HepG2 (cell line): ENCODE results near the gene DPP8. TPM values are rescaled to one million over a fixed set of nuclear protein-coding genes. Genes with fewer than 3 reads are reported as not detected.

ENCODE experiments used
- AGO2 ChIP-seq: fragments of 200-400 bp; formaldehyde crosslinking; optimal IDR thresholded peaks from 2 replicates; pipeline ENCODE3; 2017; ENCODE audit warnings: mild to moderate bottlenecking, low read depth, low read length, moderate library complexity
- FOXP1 ChIP-seq, 2 experiments: fragments of 450-650 bp in 1 of 2; IDR thresholded peaks; 2 replicates each; pipeline ENCODE4 v1.6.1; 2017 to 2018; ENCODE audit warnings: antibody characterized with exemption in 1 of 2
- HNRNPH1 ChIP-seq: fragments of 200-400 bp; formaldehyde crosslinking; optimal IDR thresholded peaks from 2 replicates; pipeline ENCODE3; 2017; ENCODE audit warnings: mild to moderate bottlenecking, low read depth, low read length
- NCOA5 ChIP-seq: sonication (generic); formaldehyde crosslinking; IDR thresholded peaks from 2 replicates; pipeline ENCODE4 v1.4.0; 2020; ENCODE audit warnings: missing genetic modification reagents
- NCOR1 ChIP-seq: fragments of 200-600 bp; sonication (generic); IDR thresholded peaks from 2 replicates; pipeline ENCODE4 v1.7.0; 2017; ENCODE audit warnings: antibody characterized with exemption, low read length, borderline replicate concordance
- ONECUT2 ChIP-seq: sonication (generic); formaldehyde crosslinking; IDR thresholded peaks from 2 replicates; pipeline ENCODE4 v1.4.0; 2020; ENCODE audit warnings: missing genetic modification reagents
- RBM22 ChIP-seq: fragments of 200-400 bp; formaldehyde crosslinking; optimal IDR thresholded peaks from 2 replicates; pipeline ENCODE3; 2017; ENCODE audit warnings: mild to moderate bottlenecking, low read length, moderate library complexity
- RFX3 ChIP-seq: IDR thresholded peaks from 2 replicates; pipeline ENCODE4 v1.6.1; 2016; ENCODE audit warnings: missing biosample characterization, missing genetic modification reagents
- TGIF2 ChIP-seq: IDR thresholded peaks from 2 replicates; pipeline ENCODE4 v1.6.1; 2016; ENCODE audit warnings: control low read depth, missing compliant biosample characterization
- ZNF761 ChIP-seq: sonication (generic); formaldehyde crosslinking; conservative IDR thresholded peaks from 2 replicates; pipeline ENCODE4 v1.4.0; 2020; ENCODE audit warnings: mild to moderate bottlenecking, missing genetic modification reagents
- polyA plus RNA-seq, 8 experiments: library from polyadenylated mRNA; depleted of rRNA in 3 of 8; stranded (reverse) in 7 of 8; unstranded in 1 of 8; fragments of >200 nt; fragmentation: Illumina TruSeq in 4 of 8; extraction: Trizol in 4 of 8; gene quantifications; 2 replicates each; pipeline versions ENCODE4 v1.2.1 to v1.2.3, GENCODE V29; 2011 to 2016; ENCODE audit warnings: low read depth in 4 of 8, missing spikeins in 1 of 8, mixed read lengths in 1 of 8; ENCODE audit not compliant: insufficient read depth in 1 of 8
- total RNA-seq, 5 experiments: library from RNA; depleted of rRNA; stranded (reverse); fragments of >200 nt; fragmentation: Illumina TruSeq; extraction: Trizol; gene quantifications; 2 replicates each; pipeline ENCODE4 v1.2.3, GENCODE V29; 2016; ENCODE audit warnings: low read depth in 1 of 5
- TF ChIP-seq, protein P1 (sequence below): sonication (generic); formaldehyde crosslinking; IDR thresholded peaks from 2 replicates; pipeline ENCODE4 v1.5.0; 2020; ENCODE audit warnings: missing genetic modification reagents
- TF ChIP-seq, protein P2 (sequence below): fragments of 450-650 bp; IDR thresholded peaks from 2 replicates; pipeline ENCODE4 v1.6.1; 2017
- TF ChIP-seq, protein P3 (sequence below): sonication (generic); formaldehyde crosslinking; IDR thresholded peaks from 2 replicates; pipeline ENCODE4 v1.9.0; 2021; ENCODE audit warnings: missing genetic modification reagents, mild to moderate bottlenecking, borderline replicate concordance
- TF ChIP-seq, protein P4 (sequence below): IDR thresholded peaks from 2 replicates; pipeline ENCODE4 v1.6.1; 2018; ENCODE audit warnings: missing genetic modification reagents
- TF ChIP-seq, protein P5 (sequence below): sonication (generic); formaldehyde crosslinking; IDR thresholded peaks from 2 replicates; pipeline ENCODE4 v1.4.0; 2020; ENCODE audit warnings: mild to moderate bottlenecking, missing genetic modification reagents
- TF ChIP-seq, protein P6 (sequence below): sonication (generic); formaldehyde crosslinking; IDR thresholded peaks from 2 replicates; pipeline ENCODE4 v1.5.0; 2020; ENCODE audit warnings: mild to moderate bottlenecking, missing genetic modification reagents

Gene DPP8
- total and polyA plus RNA-seq, 2 of the 13 experiments (the other 11 are each of a cell fraction or from before 2014, with no cell fraction given): 18.0 to 26.3 TPM

DNA sequence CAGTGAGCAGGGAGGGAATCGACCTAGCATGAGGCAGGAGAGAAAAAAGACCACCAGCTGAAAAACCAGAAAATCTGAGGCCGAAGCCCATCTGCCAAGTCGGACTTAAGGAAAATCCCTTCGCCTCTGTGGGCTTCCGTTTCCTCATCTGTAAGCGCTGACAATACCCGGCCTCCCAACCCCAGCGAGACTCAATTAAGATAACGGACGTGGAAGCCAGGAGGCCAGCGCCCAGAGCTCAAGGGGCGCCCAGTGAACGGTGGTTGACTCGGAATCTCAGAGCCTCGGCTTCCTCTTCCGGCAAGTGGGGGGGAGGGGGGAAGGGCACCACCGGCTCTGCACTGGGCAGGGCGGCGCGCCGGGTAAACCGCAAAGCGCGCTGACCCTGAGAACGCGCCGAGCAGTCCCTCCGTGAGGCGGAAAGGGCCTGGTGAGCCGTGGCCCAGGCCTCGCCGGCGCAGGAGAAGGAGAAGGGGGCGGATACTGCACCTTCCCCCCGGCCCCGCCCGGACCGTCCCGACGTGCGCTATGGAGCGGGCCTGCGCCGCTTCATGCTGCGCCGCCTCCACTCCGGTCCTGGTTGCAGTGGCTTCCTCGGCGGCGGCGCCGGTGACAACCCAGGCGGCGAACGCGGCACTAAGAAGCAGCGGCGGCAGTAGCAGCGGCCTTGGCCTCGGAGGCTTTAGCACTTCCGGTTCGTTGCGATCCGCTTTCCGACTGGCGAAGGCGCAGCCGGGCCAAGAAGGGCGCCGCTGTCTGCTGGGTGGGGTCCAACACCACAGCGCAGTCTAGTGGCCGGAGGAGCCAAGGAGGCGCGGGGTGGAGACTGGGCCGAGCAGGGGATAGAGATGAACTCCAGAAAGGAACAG is at the start of gene DPP8 (continued):
- TF ChIP-seq AGO2: peak; percentile 94
- TF ChIP-seq NCOR1: peak; percentile 47; the same call in 1 of the 2 replicates
- TF ChIP-seq FOXP1 (IDR thresholded peaks at IDR 0.05): no peak
- TF ChIP-seq FOXP1 (CRISPR knock-in tag; IDR thresholded peaks at IDR 0.05): no peak
- TF ChIP-seq, protein P1, sequence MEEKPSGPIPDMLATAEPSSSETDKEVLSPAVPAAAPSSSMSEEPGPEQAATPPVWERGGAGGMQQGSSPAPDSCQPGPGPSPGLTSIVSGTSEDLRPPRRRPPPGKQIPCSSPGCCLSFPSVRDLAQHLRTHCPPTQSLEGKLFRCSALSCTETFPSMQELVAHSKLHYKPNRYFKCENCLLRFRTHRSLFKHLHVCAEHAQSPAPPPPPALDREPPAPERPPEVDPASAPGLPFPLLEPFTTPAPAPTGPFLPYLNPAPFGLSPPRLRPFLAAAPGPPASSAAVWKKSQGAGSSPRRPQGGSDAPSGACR (CRISPR knock-in tag): peak; percentile 89
- TF ChIP-seq, protein P2, sequence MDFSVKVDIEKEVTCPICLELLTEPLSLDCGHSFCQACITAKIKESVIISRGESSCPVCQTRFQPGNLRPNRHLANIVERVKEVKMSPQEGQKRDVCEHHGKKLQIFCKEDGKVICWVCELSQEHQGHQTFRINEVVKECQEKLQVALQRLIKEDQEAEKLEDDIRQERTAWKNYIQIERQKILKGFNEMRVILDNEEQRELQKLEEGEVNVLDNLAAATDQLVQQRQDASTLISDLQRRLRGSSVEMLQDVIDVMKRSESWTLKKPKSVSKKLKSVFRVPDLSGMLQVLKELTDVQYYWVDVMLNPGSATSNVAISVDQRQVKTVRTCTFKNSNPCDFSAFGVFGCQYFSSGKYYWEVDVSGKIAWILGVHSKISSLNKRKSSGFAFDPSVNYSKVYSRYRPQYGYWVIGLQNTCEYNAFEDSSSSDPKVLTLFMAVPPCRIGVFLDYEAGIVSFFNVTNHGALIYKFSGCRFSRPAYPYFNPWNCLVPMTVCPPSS: no peak
- TF ChIP-seq, protein P3, sequence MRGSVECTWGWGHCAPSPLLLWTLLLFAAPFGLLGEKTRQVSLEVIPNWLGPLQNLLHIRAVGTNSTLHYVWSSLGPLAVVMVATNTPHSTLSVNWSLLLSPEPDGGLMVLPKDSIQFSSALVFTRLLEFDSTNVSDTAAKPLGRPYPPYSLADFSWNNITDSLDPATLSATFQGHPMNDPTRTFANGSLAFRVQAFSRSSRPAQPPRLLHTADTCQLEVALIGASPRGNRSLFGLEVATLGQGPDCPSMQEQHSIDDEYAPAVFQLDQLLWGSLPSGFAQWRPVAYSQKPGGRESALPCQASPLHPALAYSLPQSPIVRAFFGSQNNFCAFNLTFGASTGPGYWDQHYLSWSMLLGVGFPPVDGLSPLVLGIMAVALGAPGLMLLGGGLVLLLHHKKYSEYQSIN (CRISPR knock-in tag): no peak
- TF ChIP-seq HNRNPH1: no peak
- TF ChIP-seq RFX3 (CRISPR knock-in tag): 0 out of 2 replicates have a peak, but pooled peaks have one; percentile 7
- TF ChIP-seq, protein P4, sequence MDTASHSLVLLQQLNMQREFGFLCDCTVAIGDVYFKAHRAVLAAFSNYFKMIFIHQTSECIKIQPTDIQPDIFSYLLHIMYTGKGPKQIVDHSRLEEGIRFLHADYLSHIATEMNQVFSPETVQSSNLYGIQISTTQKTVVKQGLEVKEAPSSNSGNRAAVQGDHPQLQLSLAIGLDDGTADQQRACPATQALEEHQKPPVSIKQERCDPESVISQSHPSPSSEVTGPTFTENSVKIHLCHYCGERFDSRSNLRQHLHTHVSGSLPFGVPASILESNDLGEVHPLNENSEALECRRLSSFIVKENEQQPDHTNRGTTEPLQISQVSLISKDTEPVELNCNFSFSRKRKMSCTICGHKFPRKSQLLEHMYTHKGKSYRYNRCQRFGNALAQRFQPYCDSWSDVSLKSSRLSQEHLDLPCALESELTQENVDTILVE: peak; percentile 93
- TF ChIP-seq, protein P5, sequence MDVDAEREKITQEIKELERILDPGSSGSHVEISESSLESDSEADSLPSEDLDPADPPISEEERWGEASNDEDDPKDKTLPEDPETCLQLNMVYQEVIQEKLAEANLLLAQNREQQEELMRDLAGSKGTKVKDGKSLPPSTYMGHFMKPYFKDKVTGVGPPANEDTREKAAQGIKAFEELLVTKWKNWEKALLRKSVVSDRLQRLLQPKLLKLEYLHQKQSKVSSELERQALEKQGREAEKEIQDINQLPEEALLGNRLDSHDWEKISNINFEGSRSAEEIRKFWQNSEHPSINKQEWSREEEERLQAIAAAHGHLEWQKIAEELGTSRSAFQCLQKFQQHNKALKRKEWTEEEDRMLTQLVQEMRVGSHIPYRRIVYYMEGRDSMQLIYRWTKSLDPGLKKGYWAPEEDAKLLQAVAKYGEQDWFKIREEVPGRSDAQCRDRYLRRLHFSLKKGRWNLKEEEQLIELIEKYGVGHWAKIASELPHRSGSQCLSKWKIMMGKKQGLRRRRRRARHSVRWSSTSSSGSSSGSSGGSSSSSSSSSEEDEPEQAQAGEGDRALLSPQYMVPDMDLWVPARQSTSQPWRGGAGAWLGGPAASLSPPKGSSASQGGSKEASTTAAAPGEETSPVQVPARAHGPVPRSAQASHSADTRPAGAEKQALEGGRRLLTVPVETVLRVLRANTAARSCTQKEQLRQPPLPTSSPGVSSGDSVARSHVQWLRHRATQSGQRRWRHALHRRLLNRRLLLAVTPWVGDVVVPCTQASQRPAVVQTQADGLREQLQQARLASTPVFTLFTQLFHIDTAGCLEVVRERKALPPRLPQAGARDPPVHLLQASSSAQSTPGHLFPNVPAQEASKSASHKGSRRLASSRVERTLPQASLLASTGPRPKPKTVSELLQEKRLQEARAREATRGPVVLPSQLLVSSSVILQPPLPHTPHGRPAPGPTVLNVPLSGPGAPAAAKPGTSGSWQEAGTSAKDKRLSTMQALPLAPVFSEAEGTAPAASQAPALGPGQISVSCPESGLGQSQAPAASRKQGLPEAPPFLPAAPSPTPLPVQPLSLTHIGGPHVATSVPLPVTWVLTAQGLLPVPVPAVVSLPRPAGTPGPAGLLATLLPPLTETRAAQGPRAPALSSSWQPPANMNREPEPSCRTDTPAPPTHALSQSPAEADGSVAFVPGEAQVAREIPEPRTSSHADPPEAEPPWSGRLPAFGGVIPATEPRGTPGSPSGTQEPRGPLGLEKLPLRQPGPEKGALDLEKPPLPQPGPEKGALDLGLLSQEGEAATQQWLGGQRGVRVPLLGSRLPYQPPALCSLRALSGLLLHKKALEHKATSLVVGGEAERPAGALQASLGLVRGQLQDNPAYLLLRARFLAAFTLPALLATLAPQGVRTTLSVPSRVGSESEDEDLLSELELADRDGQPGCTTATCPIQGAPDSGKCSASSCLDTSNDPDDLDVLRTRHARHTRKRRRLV: peak; percentile 85
- TF ChIP-seq, protein P6, sequence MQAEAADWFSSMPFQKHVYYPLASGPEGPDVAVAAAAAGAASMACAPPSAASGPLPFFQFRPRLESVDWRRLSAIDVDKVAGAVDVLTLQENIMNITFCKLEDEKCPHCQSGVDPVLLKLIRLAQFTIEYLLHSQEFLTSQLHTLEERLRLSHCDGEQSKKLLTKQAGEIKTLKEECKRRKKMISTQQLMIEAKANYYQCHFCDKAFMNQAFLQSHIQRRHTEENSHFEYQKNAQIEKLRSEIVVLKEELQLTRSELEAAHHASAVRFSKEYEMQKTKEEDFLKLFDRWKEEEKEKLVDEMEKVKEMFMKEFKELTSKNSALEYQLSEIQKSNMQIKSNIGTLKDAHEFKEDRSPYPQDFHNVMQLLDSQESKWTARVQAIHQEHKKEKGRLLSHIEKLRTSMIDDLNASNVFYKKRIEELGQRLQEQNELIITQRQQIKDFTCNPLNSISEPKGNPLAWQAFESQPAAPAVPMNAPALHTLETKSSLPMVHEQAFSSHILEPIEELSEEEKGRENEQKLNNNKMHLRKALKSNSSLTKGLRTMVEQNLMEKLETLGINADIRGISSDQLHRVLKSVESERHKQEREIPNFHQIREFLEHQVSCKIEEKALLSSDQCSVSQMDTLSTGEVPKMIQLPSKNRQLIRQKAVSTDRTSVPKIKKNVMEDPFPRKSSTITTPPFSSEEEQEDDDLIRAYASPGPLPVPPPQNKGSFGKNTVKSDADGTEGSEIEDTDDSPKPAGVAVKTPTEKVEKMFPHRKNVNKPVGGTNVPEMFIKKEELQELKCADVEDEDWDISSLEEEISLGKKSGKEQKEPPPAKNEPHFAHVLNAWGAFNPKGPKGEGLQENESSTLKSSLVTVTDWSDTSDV (CRISPR knock-in tag): peak; percentile 85; the same call in 1 of the 2 replicates
- TF ChIP-seq ZNF761 (CRISPR knock-in tag): peak; percentile 94; the same call in 1 of the 2 replicates
- no peak for TF ChIP-seq RBM22
- no peak for TF ChIP-seq NCOA5 (CRISPR knock-in tag)
- TF ChIP-seq ONECUT2 (CRISPR knock-in tag): no peak
- peak; percentile 99 for TF ChIP-seq TGIF2 (CRISPR knock-in tag)
